HG02938 (cell line): ENCODE data around the gene GPSM1.
"Not testable (repeated sequence)": the region's sequence is repeated elsewhere in the genome, so short reads cannot be mapped to it uniquely, and the experiment has no call there.

Source experiments
- ATAC-seq: cut with Tn5 transposase; IDR thresholded peaks from one replicate; pipeline ENCODE4 v1.9.1; 2021; ENCODE audit warnings: mild to moderate bottlenecking, moderate library complexity; ENCODE audit not compliant: unreplicated experiment

The GPSM1 gene

DNA sequence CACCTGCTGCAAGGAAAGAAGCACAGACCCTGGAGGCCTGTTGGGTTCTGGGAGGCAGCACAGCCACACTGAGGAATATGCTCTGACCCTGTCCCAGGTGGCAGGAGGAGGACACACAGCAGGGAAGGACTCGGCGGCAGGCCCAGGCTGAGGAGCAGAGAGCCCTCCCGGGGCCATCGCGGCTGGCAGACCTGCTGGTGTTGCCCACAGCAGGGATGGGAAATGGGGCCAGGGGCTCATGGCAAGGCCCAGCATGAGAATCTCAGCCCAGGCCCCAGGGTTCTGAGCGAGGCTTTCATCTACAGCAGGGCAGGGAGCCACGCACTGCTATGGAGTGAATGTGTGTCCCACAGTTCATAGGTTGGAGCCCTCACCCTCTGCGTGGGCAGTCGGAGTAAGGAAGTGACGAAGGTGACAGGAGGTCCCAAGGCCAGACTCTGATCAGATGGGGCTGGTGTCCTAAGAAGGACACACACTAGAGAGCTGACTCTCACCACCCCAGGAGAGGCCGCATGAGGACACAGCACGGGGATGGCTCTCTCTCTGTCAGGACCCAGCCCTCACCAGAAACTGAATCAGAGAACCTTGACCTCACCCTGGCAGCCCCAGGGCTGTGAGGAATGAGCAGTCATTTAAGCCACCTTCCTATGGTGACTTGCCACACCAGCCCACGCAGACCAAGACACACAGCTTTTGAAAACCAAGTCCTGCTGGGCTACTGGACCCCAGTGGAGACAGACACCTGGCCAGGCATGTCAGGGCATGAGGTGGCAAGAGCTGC, 10.3 kb upstream of the GPSM1 start:
- no peak for ATAC-seq

GRCh38 chr9:136317695-136318094, 9.6 kb upstream of the GPSM1 start:
- no peak for ATAC-seq

DNA sequence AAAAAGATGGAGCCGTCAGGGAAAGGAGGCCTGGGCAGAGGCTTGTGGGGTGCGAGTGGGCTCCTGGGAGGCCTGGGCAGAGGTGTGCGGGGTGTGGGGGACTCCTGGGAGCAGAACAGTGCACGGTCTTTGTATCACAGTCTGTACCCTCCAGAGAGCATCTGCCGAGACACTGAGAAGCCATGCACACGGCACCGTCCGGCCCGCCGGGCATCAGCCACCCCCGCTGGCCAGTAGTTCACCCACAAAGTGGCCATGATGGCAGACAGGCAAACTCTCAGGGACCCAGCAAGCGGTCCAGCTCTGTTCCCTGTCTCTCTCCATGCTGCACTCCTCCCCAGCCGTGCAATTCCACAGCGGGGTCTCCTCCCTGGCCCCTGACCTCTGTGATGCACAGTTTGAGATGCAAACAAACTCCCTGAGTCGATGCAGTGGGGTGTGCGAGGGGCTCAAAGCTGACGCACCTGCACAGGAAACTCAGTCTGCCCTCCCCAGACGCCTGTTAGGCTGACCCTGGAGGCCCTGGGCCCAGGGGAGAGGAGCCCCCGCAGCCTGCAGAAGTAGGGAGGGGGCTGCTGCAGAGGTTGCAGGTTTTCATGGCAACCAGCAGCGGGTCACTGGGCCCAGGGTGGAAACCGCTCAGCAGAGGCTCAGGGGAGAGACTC, 9.1 kb upstream of the GPSM1 start:
- ATAC-seq, result no peak

- no peak for ATAC-seq
Measured at GRCh38 chr9:136318776-136319241, 8.5 kb upstream of the GPSM1 start.

- ATAC-seq, result not testable (repeated sequence)
Measured at GRCh38 chr9:136319244-136319643, 8.1 kb upstream of the GPSM1 start.

- ATAC-seq, result not testable (repeated sequence)
Measured at GRCh38 chr9:136319955-136320354, 7.4 kb upstream of the GPSM1 start.

- not testable (repeated sequence) for ATAC-seq
Measured at GRCh38 chr9:136320972-136321371, 6.4 kb upstream of the GPSM1 start.

DNA sequence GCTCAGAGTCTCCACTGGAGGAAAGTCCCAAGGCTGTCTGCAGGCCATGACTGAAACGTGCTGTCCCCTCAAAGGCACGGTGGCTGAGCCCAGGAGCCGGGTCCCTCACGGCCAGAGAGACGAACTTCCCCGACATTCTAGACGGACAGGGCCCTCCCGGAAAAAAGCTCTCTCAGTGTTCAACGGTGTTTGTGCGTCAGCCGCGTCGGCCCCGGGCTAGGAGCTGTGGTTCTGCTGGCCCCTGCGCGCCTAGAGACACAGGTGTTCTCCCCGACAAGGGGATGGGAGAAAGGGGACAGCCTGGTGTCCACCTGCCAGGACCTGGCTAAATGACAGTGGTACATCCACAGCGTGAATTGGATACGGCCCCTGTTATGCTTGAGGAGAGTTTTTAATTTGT, 5.8 kb upstream of the GPSM1 start:
- ATAC-seq, result no peak

GRCh38 chr9:136322756-136323330, 4.5 kb upstream of the GPSM1 start:
- no peak for ATAC-seq

DNA sequence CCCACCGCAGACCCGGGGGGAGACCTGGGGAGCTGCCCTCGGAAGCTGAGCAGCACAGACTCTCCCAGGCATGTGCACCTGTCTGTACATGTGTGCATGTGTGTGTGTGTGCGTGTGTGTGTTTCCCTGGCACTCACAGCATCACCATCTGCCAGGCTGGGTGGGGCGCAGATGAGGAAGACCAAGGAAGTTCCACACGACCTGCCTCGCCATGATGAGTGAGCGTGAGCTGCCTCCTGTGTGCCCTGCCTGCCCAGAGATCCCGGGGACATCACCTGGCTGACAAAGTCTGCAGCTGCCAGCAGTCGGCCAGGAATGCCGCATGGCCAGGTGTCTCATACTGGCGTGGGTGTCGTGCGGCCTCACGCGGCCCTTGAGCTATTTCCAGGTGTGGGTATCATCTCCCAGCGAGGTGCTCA, 4.0 kb upstream of the GPSM1 start:
- ATAC-seq, result no peak

DNA sequence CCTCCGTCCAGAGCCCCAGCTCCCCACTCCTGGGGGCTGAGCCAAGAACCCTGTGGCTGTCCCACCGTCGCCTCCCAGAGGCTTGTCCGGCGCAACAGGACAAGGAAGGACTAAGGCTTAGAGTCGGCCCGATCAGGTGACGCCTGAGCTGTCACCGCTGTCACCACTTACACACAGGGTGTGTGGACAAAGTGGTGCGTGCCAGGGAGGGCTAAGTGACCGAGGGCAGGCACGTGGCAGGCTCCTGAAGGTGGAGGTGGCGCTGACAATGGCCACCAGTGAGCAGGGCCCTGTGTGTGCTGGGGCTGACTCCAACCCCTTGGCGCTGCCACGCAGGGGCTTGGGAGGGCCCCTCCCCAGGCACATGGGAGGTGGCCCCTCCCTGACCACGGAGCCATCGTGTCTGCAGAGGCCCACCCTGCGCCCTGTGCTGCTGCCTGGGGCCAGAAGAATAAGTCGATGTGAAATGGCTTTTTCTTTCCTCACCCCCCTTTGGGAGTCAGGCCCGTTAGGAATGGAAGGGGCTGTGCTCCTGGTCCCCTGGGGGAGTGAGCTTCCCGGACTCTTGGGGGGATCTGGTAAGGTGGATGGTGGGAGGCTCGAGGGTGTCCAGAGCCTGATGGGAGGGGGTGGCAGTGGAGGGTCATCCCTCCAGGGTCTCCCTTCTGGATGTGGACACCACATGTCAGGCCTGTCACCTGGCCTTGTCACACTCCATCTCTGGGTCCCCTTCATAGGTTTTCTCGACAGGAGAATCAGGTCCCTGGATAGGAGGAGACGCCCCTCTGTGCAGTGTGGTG, 2.6 kb upstream of the GPSM1 start:
- no peak for ATAC-seq

DNA sequence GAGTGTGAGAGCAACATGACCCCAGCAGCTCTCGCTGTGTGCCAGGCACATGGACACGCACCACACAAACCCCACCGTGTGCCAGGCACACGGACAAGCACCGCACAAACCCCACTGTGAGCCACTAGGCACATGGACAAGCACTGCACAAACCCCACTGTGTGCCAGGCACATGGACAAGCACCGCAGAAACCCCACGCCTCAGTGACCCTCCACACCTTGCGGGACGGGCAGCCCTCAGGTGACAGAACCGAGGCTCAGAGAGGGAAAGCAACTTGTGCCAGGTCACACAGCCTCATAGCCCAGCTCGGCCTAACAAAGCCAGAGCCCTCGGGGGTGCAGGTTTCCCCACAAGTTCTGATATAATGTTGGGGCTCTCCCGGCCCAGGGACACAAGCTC, 2.0 kb upstream of the GPSM1 start:
- ATAC-seq, result no peak

GRCh38 chr9:136326061-136326760, 1.1 kb upstream of the GPSM1 start:
- no peak for ATAC-seq

DNA sequence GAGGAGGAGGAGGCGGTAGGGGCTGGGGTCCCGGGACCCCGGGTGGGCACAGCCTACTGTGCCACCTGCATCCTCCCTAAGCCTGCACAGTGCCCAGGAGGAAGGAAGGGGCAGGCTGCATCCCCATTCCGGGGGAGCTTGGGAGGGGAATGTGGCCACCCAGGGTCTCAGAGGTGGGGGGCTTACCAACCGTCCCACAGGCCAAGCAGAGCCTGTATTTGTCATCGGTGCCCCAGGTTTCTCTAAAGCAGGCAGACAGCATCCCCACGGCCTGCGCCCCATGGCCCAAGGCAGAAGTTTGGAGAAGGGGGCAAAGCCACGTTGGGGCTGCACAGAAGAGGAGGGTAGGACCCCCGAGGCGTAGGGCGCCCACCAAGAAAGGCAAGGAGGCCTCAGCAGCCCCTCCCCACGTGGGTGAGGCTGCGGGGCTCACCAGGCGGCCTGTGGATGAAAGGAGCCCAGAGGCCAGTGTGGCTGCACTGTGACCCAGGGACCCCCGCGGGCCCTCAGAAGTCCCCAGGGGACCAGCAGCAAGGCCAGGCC, 507 bp upstream of the GPSM1 start:
- no peak for ATAC-seq

- no peak for ATAC-seq
Measured at GRCh38 chr9:136328011-136328621, 777 bp downstream of the GPSM1 start.

DNA sequence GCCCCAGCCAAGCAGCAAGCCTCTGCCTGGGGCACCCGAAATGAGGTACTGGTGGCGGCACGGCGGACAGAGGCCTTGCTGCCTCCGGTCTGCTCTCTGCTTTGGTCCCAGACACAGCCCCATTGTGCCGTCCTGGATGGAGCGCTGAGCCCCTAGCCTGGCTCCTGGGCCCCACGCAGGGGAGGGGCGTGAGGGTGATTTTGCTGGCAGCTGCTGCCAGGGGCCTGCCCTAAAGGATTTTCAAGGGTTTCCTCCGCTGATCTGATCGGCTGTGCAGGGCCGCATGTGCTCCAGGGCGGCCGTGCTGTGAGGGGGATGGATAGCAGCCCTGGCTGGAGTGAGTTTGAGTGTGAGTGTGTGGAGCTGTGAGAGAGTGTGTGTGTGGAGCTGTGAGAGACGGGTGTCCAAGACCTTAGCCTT, 1.3 kb downstream of the GPSM1 start:
- no peak for ATAC-seq

GRCh38 chr9:136329211-136329627, 1.9 kb downstream of the GPSM1 start:
- ATAC-seq, result no peak

- ATAC-seq, result no peak
Measured at GRCh38 chr9:136329636-136330405, 2.5 kb downstream of the GPSM1 start.

GRCh38 chr9:136330406-136330990, 3.2 kb downstream of the GPSM1 start:
- ATAC-seq, result no peak
